Esophagus squamous epithelium (tissue), 5 donors: ENCODE measurements around the gene TLCD3A. TPM values are rescaled to one million over a fixed set of nuclear protein-coding genes. Genes with fewer than 3 reads are reported as not detected.

ENCODE experiments used
- DNase-seq: peaks from one replicate; lab custom pipeline; 2025; lab: John Stamatoyannopoulos, UW
- H3K27ac ChIP-seq, 4 donors: fragments of 200-600 bp; sonication (generic); one replicate each; pipeline ENCODE4 v1.5.1; 2016 to 2019; ENCODE audit warnings: mild to moderate bottlenecking in 1 of 4
- H3K27me3 ChIP-seq, 4 donors: fragments of 200-600 bp; sonication (generic); 1 replicate in 3 of 4; 2 replicates in 1 of 4; pipeline versions ENCODE4 v1.5.1 to v1.6.0; 2017 to 2021; ENCODE audit warnings: antibody characterized with exemption in 1 of 4
- H3K36me3 ChIP-seq, 3 donors: fragments of 200-600 bp; sonication (generic); one replicate each; pipeline ENCODE4 v1.5.1; 2016 to 2019
- H3K4me1 ChIP-seq, 3 donors: fragments of 200-600 bp; sonication (generic); one replicate each; pipeline ENCODE4 v1.5.1; 2017 to 2019
- H3K4me3 ChIP-seq, 4 donors: fragments of 200-600 bp; sonication (generic); 1 replicate in 3 of 4; 2 replicates in 1 of 4; pipeline ENCODE4 v1.5.1; 2016 to 2019; ENCODE audit warnings: mild to moderate bottlenecking in 2 of 4, moderate library complexity in 1 of 4
- H3K9me3 ChIP-seq, 3 donors: fragments of 200-600 bp; sonication (generic); one replicate each; pipeline ENCODE4 v1.5.1; 2016 to 2019
- CTCF ChIP-seq, 6 experiments: fragments of 450-650 bp in 4 of 6; fragments of 200-600 bp in 2 of 6; sonication (generic) in 2 of 6; IDR thresholded peaks; one replicate each; pipeline ENCODE4 v1.5.1; 2016 to 2019; ENCODE audit warnings: antibody characterized with exemption in 6 of 6, mild to moderate bottlenecking in 4 of 6, moderate library complexity in 4 of 6
- POLR2A ChIP-seq, 4 donors: fragments of 450-650 bp; IDR thresholded peaks; one replicate each; pipeline ENCODE4 v1.6.1; 2017; ENCODE audit warnings: antibody characterized with exemption in 4 of 4, mild to moderate bottlenecking in 4 of 4, moderate library complexity in 3 of 4
- WGBS, 2 donors: methylation state at CpG; one replicate each; pipeline ENCODE4 v1.1.5; 2018; 5-methylcytosine and 5-hydroxymethylcytosine counted together
- intact Hi-C: fragments of 100-400 bp; cut with DNase I; formaldehyde crosslinking; loops from one replicate; pipeline ENCODE4 v1.15.0; 2022
- total RNA-seq, 4 donors: library from RNA; depleted of rRNA; stranded (reverse); fragments of >200 nt; gene quantifications; one replicate each; pipeline ENCODE4 v1.1.0, GENCODE V29; 2016
- donor health status: DM: yes; HTN: yes; CAD: no.

TLCD3A gene
- total RNA-seq, 4 donors from 2014 or later = 12.7 to 31.9 (median 20.9) TPM

DNA sequence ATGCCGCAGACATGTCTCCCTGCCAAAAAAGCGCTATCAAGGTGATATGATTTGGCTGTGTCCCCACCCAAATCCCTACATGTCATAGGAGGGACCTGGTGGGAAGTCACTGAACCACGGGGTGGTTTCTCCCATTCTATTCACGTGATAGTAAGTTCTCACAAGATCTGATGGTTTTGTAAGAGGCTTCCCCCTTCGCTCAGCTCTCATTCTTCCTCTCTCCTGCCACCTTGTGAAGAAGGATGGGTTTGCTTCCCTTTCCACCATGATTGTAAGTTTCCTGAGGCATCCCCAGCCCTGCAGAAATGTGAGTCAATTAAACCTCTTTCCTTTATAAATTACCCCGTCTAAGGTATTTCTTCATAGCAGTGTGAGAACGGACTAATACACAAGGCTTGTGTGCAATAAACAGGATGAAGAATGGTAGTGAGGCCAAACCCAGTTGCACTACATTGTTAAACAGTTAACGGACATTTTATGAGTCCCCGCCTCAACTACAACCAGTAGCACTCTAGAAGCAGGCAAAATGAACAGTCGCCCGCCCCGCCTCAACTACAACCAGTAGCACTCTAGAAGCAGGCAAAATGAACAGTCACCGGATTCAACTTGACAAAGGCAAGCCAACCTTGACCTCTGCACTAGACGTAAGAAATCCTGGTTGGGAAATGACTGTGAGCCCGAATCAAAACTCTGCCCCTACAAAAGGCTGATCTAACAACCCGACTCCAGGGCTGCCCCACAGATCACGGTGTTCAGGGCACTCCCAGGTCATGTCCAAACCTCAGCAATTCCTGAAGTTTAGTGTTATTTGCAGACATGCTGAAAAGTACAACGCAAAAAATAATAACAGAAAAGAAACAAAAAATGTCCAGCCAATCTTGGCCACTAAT is 44.1 kb upstream of the TLCD3A start:
- DNase-seq = no peak
- no peak overlapping the region for H3K27ac ChIP-seq
- intact Hi-C loops = no loop called here

DNA sequence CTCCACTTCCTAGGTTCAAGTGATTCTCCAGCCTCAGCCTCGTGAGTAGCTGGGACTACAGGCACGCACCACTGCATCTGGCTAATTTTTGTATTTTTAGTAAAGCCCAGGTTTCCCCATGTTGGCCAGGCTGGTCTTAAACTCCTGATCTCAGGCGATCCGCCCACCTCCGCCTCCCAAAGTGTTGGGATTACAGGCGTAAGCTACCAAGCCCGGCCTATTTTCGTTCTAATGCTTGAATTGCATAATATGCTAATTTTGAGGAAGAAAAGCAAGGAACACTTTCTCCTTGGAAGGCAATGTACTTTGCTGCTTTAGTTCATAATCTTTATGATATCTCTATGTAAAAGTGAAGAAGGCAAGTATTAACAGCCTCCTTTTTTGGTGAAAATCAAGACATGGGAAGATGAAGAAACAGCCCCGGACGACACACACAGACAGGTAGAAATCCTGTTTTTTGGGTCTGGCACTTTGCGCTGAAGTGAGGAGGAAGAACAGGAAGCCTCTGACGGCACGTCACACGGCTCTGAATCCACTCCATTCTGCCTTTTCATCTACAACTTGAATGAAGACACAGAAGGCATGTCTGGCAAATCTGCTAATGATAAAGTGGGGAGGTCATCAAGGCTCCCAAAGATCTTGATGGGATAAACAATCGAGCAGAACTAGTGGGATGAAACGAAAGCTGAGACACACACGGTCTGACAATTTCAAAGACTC is 42.7 kb upstream of the TLCD3A start:
- Histone ChIP-seq H3K9me3 (no peaks in the 10 kb centered on the region), H3K27ac (no peak overlapping the region), H3K4me3 (no peak overlapping the region), H3K4me1 (no peaks in the 10 kb centered on the region), H3K27me3 (no peaks in the 10 kb centered on the region), H3K36me3 (peaks cover 5 to 100% (median 7%) of the 10 kb centered on the region in 3 donors)
- WGBS, 2 donors = 75 to 79% methylated on average over 17 of the region's 17 CpGs
- intact Hi-C loops = no loop called here
- DNase-seq = no peak
- TF ChIP-seq CTCF (IDR thresholded peaks at IDR 0.05) = no peak
- TF ChIP-seq POLR2A (IDR thresholded peaks at IDR 0.05) = no peak

More for the DNA sequence above, 44.1 kb upstream of the TLCD3A start:
- H3K36me3 ChIP-seq = peaks cover 5 to 89% (median 7%) of the 10 kb centered on the region in 3 donors
- no peak for TF ChIP-seq POLR2A (IDR thresholded peaks at IDR 0.05)
- no peak for TF ChIP-seq CTCF (IDR thresholded peaks at IDR 0.05)
- no peaks in the 10 kb centered on the region for H3K9me3 ChIP-seq
- no peaks in the 10 kb centered on the region for H3K27me3 ChIP-seq
- H3K4me3 ChIP-seq = no peak overlapping the region
- no peaks in the 10 kb centered on the region for H3K4me1 ChIP-seq
- WGBS, 2 donors = 82 to 86% methylated on average over 16 to 18 of the region's 18 CpGs

- WGBS, 2 donors = 84 to 90% methylated on average over 9 of the region's 9 CpGs
- TF ChIP-seq CTCF (IDR thresholded peaks at IDR 0.05) (no peak), POLR2A (IDR thresholded peaks at IDR 0.05) (no peak)
- DNase-seq = no peak
- no peaks in the 10 kb centered on the region for H3K27me3 ChIP-seq
- no peaks in the 10 kb centered on the region for H3K9me3 ChIP-seq
- no peak overlapping the region for H3K27ac ChIP-seq
- H3K36me3 ChIP-seq = peaks cover 5 to 100% (median 7%) of the 10 kb centered on the region in 3 donors
- no peak overlapping the region for H3K4me3 ChIP-seq
- no peaks in the 10 kb centered on the region for H3K4me1 ChIP-seq
- intact Hi-C loops = no loop called here
These were observed 42.0 kb upstream of the TLCD3A start for GRCh38 chr17:690361-690760.

GRCh38 chr17:691423-691822 is 41.0 kb upstream of the TLCD3A start:
- no peaks in the 10 kb centered on the region for H3K27me3 ChIP-seq
- no peak overlapping the region for H3K27ac ChIP-seq
- no peak overlapping the region for H3K4me3 ChIP-seq
- intact Hi-C loops = no loop called here
- H3K4me1 ChIP-seq = no peaks in the 10 kb centered on the region
- H3K9me3 ChIP-seq = no peaks in the 10 kb centered on the region
- no peak for TF ChIP-seq POLR2A (IDR thresholded peaks at IDR 0.05)
- TF ChIP-seq CTCF (IDR thresholded peaks at IDR 0.05) = no peak
- H3K36me3 ChIP-seq = peaks cover 5 to 100% (median 7%) of the 10 kb centered on the region in 3 donors
- DNase-seq = no peak
- 65 to 66% methylated on average over 4 of the region's 4 CpGs for WGBS, 2 donors

DNA sequence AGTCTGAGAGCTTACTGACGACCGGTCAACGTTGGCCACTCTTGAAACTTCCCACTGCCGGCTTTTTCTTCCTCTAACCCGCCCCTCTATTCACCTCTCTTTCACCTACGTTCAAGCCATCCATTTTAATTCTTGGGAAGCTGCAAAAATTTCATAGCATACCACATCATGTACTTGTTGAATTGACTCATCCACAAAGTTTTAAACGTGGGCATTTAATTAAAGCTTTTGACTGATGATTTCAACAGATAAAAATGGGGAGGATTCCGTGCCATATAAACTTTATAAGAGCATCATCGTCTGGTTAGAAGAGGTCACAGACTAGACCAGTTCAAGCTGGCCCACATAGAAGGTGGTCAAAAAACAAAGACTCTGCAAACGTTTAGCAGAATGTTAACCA is 40.3 kb upstream of the TLCD3A start:
- Histone ChIP-seq H3K27ac (no peak overlapping the region), H3K4me3 (no peak overlapping the region), H3K27me3 (no peaks in the 10 kb centered on the region), H3K36me3 (peaks cover 5 to 100% (median 7%) of the 10 kb centered on the region in 3 donors), H3K9me3 (no peaks in the 10 kb centered on the region), H3K4me1 (no peaks in the 10 kb centered on the region)
- TF ChIP-seq CTCF (IDR thresholded peaks at IDR 0.05) = no peak
- no peak for TF ChIP-seq POLR2A (IDR thresholded peaks at IDR 0.05)
- intact Hi-C loops = no loop called here
- 74 to 84% methylated on average over 10 of the region's 10 CpGs for WGBS, 2 donors
- no peak for DNase-seq
